ENCODE measurements around the gene CHI3L2.

GRCh38 chr1:111202707-111203623, 24.5 kb upstream of the CHI3L2 start:
- TF ChIP-seq CTCF (IDR thresholded peaks at IDR 0.05) (no peak), POLR2A (IDR thresholded peaks at IDR 0.05) (no peak)
